T-cell (primary cell): ENCODE measurements around the gene SLC28A1. TPM values are rescaled to one million over a fixed set of nuclear protein-coding genes. Genes with fewer than 3 reads are reported as not detected.
"Not testable (repeated sequence)": the region's sequence is repeated elsewhere in the genome, so short reads cannot be mapped to it uniquely, and the experiment has no call there.

ENCODE experiments used
- ATAC-seq, 4 experiments: fragments of 200-7000 bp in 3 of 4; fragments of 150-1000 bp in 1 of 4; cut with Tn5 transposase; replicated peaks in 1 of 4; 1 replicate in 3 of 4; 2 replicates in 1 of 4; pipeline ENCODE4 v1.10.0; 2021; ENCODE audit warnings: moderate library complexity in 3 of 4, mild to moderate bottlenecking in 2 of 4, moderate number of reproducible peaks in 1 of 4
- CTCF ChIA-PET, 2 donors: fragments of 300-600 bp; sonication (Branson Sonifier 250); formaldehyde crosslinking; loops; one replicate each; lab custom pipeline; 2022; ENCODE audit warnings: antibody characterized with exemption in 2 of 2; lab: Charles Lee
- POLR2A ChIA-PET, 2 donors: fragments of 300-600 bp; sonication (Branson Sonifier 250); formaldehyde crosslinking; loops; one replicate each; lab custom pipeline; 2022; ENCODE audit warnings: antibody characterized with exemption in 2 of 2; lab: Charles Lee
- DNase-seq, 35 experiments: peaks; one replicate each; pipeline versions ENCODE4 v3.0.0 to v3.0.0-alpha.2; 2013 to 2023
- H3K27ac ChIP-seq: one replicate; pipeline ENCODE4 v1.5.1; 2013; ENCODE audit warnings: low read length
- H3K27me3 ChIP-seq, 2 experiments: replicated peaks in 1 of 2; 1 replicate in 1 of 2; 2 replicates in 1 of 2; pipeline versions ENCODE4 v1.6.1 to v1.7.0; 2013; ENCODE audit warnings: low read length in 1 of 2, mixed read lengths in 1 of 2; ENCODE audit not compliant: control insufficient read depth in 2 of 2, insufficient read depth in 2 of 2; ENCODE audit errors: extremely low read depth in 1 of 2
- H3K36me3 ChIP-seq, 2 donors: 1 replicate in 1 of 2; 2 replicates in 1 of 2; pipeline versions ENCODE4 v1.6.1 to v1.7.0; 2013; ENCODE audit warnings: low read length in 1 of 2; ENCODE audit not compliant: control insufficient read depth in 2 of 2, insufficient read depth in 1 of 2; ENCODE audit errors: extremely low read depth in 1 of 2
- H3K4me1 ChIP-seq, 2 experiments: 1 replicate in 1 of 2; 2 replicates in 1 of 2; pipeline versions ENCODE4 v1.6.1 to v1.7.0; 2013; ENCODE audit warnings: low read length in 2 of 2, mixed read lengths in 1 of 2; ENCODE audit not compliant: insufficient read depth in 2 of 2, control insufficient read depth in 1 of 2; ENCODE audit errors: extremely low read depth in 1 of 2
- H3K4me3 ChIP-seq, 2 donors: 1 replicate in 1 of 2; 2 replicates in 1 of 2; pipeline versions ENCODE4 v1.5.1 to v1.7.0; 2013; ENCODE audit warnings: mild to moderate bottlenecking in 2 of 2, low read length in 1 of 2, moderate library complexity in 1 of 2; ENCODE audit not compliant: control insufficient read depth in 1 of 2; ENCODE audit errors: extremely low read depth in 1 of 2
- H3K9me3 ChIP-seq: 2 replicates; pipeline ENCODE4 v1.7.0; 2013
- H3K27ac Mint-ChIP-seq, 2 donors: one replicate each; pipeline ENCODE4 v1.8.0; 2020 to 2021; ENCODE audit warnings: mild to moderate bottlenecking in 2 of 2, mixed read lengths in 2 of 2
- H3K27me3 Mint-ChIP-seq, 2 donors: one replicate each; pipeline ENCODE4 v1.8.0; 2021 to 2022; ENCODE audit warnings: mixed read lengths in 2 of 2
- H3K36me3 Mint-ChIP-seq: one replicate; pipeline ENCODE4 v1.8.0; 2021; ENCODE audit warnings: mixed read lengths
- H3K4me1 Mint-ChIP-seq, 3 donors: one replicate each; pipeline ENCODE4 v1.8.0; 2020 to 2022; ENCODE audit warnings: mixed read lengths in 3 of 3, mild to moderate bottlenecking in 1 of 3
- H3K4me3 Mint-ChIP-seq, 3 donors: one replicate each; pipeline ENCODE4 v1.8.0; 2020 to 2022; ENCODE audit warnings: mild to moderate bottlenecking in 3 of 3, mixed read lengths in 3 of 3, moderate library complexity in 3 of 3
- H3K9me3 Mint-ChIP-seq, 3 donors: one replicate each; pipeline ENCODE4 v1.8.0; 2020 to 2022; ENCODE audit warnings: mixed read lengths in 3 of 3
- WGBS: methylation state at CpG from one replicate; pipeline ENCODE4 v1.1.5; 2013; ENCODE audit warnings: missing lambda C conversion rate; ENCODE audit not compliant: insufficient coverage; 5-methylcytosine and 5-hydroxymethylcytosine counted together
- total RNA-seq, 35 experiments: library from RNA in 6 of 35; stranded (reverse) in 6 of 35; fragments of 120-200 nt in 1 of 35; gene quantifications; one replicate each; pipeline versions ENCODE4 v1.2.1 to v1.2.4 and lab custom pipeline; 2013 to 2026

The SLC28A1 gene
- total RNA-seq, 5 donors from 2014 or later (not counting 1 experiment from before 2014, with no cell fraction given) = not detected

GRCh38 chr15:84924821-84925569, 40.5 kb downstream of the SLC28A1 start:
- H3K27ac Mint-ChIP-seq, H3K9me3 ChIP-seq, H3K4me3 Mint-ChIP-seq, H3K4me1 Mint-ChIP-seq, H3K4me1 ChIP-seq, ATAC-seq, H3K27ac ChIP-seq, H3K9me3 Mint-ChIP-seq, H3K36me3 ChIP-seq, POLR2A ChIA-PET, H3K36me3 Mint-ChIP-seq, DNase-seq, H3K4me3 ChIP-seq, H3K27me3 Mint-ChIP-seq: not testable (repeated sequence)
- CTCF ChIA-PET = interaction anchor here (0.6 to 0.7 kb wide), 4 partner anchors 168 to 533 kb away, joined by 3 to 4 read pairs (median 4); no protein-coding TSS in a partner anchor
- H3K27me3 ChIP-seq = peaks cover 0 to 11% of the 10 kb centered on the region in 2 experiments
- WGBS = 89% methylated on average over 5 of the region's 17 CpGs

- no peaks in the 10 kb centered on the region for H3K9me3 ChIP-seq
- ChIA-PET POLR2A (interaction anchor here in 1 of 2 donors (0.6 to 0.7 kb wide), 2 partner anchors 152 to 340 kb away, joined by 3 to 6 read pairs; no protein-coding TSS in a partner anchor), CTCF (interaction anchor here in 1 of 2 donors (0.6 kb wide), 2 partner anchors 336 to 533 kb away, joined by 3 to 4 read pairs; no protein-coding TSS in a partner anchor)
- H3K4me3 Mint-ChIP-seq = no peak overlapping the region
- ATAC-seq (no peak), DNase-seq (no peak)
- H3K4me1 Mint-ChIP-seq = peaks cover 5 to 8% (median 6%) of the 10 kb centered on the region in 3 donors
- peaks cover 0 to 5% of the 10 kb centered on the region in 2 experiments for H3K4me1 ChIP-seq
- no peaks in the 10 kb centered on the region for H3K36me3 ChIP-seq
- H3K27ac Mint-ChIP-seq = no peak overlapping the region
- no peak overlapping the region for H3K4me3 ChIP-seq
- no peaks in the 10 kb centered on the region for H3K36me3 Mint-ChIP-seq
- no CpG with 5 or more reads among the region's 1 CpG for WGBS
- H3K27ac ChIP-seq = no peak overlapping the region
- H3K27me3 ChIP-seq = peaks cover 0 to 11% of the 10 kb centered on the region in 2 experiments
- no peaks in the 10 kb centered on the region for H3K9me3 Mint-ChIP-seq
- H3K27me3 Mint-ChIP-seq = no peaks in the 10 kb centered on the region
Measured at GRCh38 chr15:84925906-84926305, 41.4 kb downstream of the SLC28A1 start.

- ChIA-PET POLR2A (interaction anchor here in 1 of 2 donors (0.6 kb wide), 1 partner anchor 218 kb away, joined by 4 read pairs; no protein-coding TSS in a partner anchor), CTCF (interaction anchor here in 1 of 2 donors (0.7 kb wide), 1 partner anchor 328 kb away, joined by 3 read pairs; no protein-coding TSS in a partner anchor)
- Histone ChIP-seq H3K4me1 (peaks cover 0 to 5% of the 10 kb centered on the region in 2 experiments), H3K9me3 (no peaks in the 10 kb centered on the region), H3K4me3 (no peak overlapping the region), H3K27ac (no peak overlapping the region), H3K27me3 (peaks cover 0 to 11% of the 10 kb centered on the region in 2 experiments), H3K36me3 (no peaks in the 10 kb centered on the region)
- peaks cover 5 to 8% (median 6%) of the 10 kb centered on the region in 3 donors for H3K4me1 Mint-ChIP-seq
- no peaks in the 10 kb centered on the region for H3K9me3 Mint-ChIP-seq
- WGBS = 75% methylated on average over 1 of the region's 3 CpGs
- H3K4me3 Mint-ChIP-seq = no peak overlapping the region
- DNase-seq (no peak), ATAC-seq (no peak)
- no peaks in the 10 kb centered on the region for H3K27me3 Mint-ChIP-seq
- no peak overlapping the region for H3K27ac Mint-ChIP-seq
- H3K36me3 Mint-ChIP-seq = no peaks in the 10 kb centered on the region
Measured at GRCh38 chr15:84926491-84927230, 42.2 kb downstream of the SLC28A1 start.

- Histone ChIP-seq H3K4me3 (no peak overlapping the region), H3K27me3 (peaks cover 0 to 4% of the 10 kb centered on the region in 2 experiments), H3K9me3 (no peaks in the 10 kb centered on the region), H3K27ac (no peak overlapping the region), H3K36me3 (no peaks in the 10 kb centered on the region), H3K4me1 (peaks cover 0 to 5% of the 10 kb centered on the region in 2 experiments)
- ChIA-PET POLR2A (no interaction called here), CTCF (interaction anchor here (0.6 to 1.7 kb wide), 8 partner anchors 16 to 343 kb away, joined by 3 to 11 read pairs (median 4); no protein-coding TSS in a partner anchor)
- H3K4me3 Mint-ChIP-seq = no peak overlapping the region
- no peak overlapping the region for H3K27ac Mint-ChIP-seq
- H3K9me3 Mint-ChIP-seq = no peaks in the 10 kb centered on the region
- WGBS = 95% methylated on average over 3 of the region's 6 CpGs
- no peaks in the 10 kb centered on the region for H3K27me3 Mint-ChIP-seq
- H3K36me3 Mint-ChIP-seq = no peaks in the 10 kb centered on the region
- H3K4me1 Mint-ChIP-seq = peaks cover 5 to 8% (median 6%) of the 10 kb centered on the region in 3 donors
- DNase-seq = no peak
- ATAC-seq = no peak
Measured at GRCh38 chr15:84928843-84929168, 44.3 kb downstream of the SLC28A1 start.

GRCh38 chr15:84929795-84930603, 45.5 kb downstream of the SLC28A1 start:
- POLR2A ChIA-PET = no interaction called here
- no peak overlapping the region for H3K4me3 ChIP-seq
- no peaks in the 10 kb centered on the region for H3K27me3 ChIP-seq
- H3K9me3 ChIP-seq = no peaks in the 10 kb centered on the region
- Mint-ChIP-seq H3K36me3 (no peaks in the 10 kb centered on the region), H3K27ac (no peak overlapping the region), H3K4me1 (peaks cover 5 to 8% (median 6%) of the 10 kb centered on the region in 3 donors), H3K27me3 (no peaks in the 10 kb centered on the region), H3K9me3 (no peaks in the 10 kb centered on the region), H3K4me3 (no peak overlapping the region)
- ATAC-seq (no peak), DNase-seq (no peak)
- H3K4me1 ChIP-seq = peaks cover 0 to 5% of the 10 kb centered on the region in 2 experiments
- 50% methylated on average over 2 of the region's 5 CpGs for WGBS
- CTCF ChIA-PET = interaction anchor here in 1 of 2 donors (0.7 kb wide), 2 partner anchors 42 to 1930 kb away, joined by 5 to 6 read pairs; no protein-coding TSS in a partner anchor
- H3K27ac ChIP-seq = no peak overlapping the region
- no peaks in the 10 kb centered on the region for H3K36me3 ChIP-seq
